ENCODE data around the gene ARPC3.
"Not testable (repeated sequence)": the region's sequence is repeated elsewhere in the genome, so short reads cannot be mapped to it uniquely, and the experiment has no call there.

Gene ARPC3

DNA sequence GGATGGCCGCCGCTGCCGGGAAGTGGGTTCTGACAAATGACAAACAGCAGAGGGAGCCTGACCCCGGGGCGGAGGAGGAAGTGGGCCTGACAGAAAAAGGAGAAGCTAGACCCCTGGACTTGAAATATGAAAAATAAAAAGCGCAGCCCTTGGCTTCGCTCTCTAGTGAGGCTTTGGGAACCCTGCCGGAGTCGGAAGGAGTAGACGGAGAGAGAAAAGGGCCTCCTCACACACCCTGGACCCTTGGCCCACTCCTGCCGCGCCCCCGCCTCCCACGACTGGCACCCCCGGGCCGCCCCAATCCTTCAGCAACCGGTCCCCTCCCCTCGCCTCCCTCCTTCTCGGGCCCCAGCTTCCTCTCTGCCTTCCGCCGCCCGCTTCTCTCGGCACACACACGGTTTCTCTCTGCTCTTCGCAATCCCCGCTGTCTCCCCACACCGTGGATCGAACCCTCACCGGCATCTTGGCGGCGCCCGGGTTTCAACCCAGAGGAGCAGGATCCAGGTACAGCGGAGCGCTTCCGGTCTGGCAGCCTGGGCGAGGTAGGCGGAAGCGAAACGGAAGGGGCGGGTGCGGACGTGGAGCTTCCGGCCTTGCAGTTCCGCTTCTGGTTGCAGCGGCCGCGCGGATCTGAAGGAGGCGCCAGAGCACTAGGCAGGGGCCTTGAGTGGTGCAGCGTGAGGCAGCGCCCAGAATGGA lies at the start of gene ARPC3:
ARPC3 (minus strand) TSS at position 539 of the 699 bp plus-strand sequence; CDS start at position 462, 77 bp downstream.
- DNase-seq (ENCODE audit: low spot score) = peak; percentile 94

DNA sequence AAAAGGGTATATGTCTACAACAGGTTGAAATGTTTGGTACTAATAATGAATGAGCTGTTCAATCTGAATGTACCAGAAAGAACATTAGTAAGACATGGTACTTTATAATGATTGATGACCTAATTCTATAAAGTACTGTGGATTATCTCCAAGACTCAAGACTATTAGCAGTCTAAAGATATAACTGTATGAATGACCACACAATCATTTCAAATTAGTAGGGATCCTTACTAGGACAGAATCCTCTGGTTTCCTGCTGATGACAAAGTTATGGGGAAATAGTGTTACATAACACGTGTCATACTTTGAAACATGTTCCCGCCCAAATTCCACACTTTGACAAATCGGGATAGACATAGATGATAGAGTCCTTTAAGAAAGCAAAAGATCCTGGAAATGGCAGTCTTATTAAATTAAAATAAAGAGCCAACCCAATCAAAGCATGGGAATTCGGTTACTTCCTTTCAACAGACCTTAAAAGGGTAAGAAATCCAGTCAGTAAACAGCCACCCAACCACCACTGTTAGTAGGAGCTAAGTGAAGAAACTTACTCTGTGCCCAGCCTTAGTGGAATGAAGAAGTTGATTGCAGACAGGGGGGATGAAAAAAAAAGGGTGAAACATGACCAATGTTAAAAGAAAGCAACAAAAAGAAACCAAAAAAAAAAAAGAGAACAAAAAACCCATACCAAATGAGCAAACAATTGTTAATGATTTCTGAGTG lies 49.0 kb upstream of the ARPC3 start:
- no peak for DNase-seq (ENCODE audit: low spot score)

DNA sequence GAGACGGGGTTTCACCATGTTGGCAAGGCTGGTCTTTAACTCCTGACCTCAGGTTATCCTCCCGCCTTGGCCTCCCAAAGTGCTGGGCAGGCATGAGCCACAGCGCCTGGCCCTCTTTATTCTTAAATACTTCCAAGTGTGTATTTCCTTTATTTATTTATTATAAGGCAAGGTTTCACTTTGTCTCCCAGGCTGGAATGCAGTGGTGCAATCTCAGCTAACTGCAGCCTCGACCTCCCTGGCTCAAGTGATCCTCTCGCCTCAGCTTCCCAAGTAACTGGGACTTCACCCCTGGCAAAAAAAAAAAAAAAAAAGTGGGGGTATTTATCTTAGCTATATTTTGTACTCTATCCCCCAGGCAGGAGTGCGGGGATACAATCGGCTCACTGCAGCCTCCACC lies 25.3 kb upstream of the ARPC3 start:
- DNase-seq (ENCODE audit: low spot score) = no peak

DNA sequence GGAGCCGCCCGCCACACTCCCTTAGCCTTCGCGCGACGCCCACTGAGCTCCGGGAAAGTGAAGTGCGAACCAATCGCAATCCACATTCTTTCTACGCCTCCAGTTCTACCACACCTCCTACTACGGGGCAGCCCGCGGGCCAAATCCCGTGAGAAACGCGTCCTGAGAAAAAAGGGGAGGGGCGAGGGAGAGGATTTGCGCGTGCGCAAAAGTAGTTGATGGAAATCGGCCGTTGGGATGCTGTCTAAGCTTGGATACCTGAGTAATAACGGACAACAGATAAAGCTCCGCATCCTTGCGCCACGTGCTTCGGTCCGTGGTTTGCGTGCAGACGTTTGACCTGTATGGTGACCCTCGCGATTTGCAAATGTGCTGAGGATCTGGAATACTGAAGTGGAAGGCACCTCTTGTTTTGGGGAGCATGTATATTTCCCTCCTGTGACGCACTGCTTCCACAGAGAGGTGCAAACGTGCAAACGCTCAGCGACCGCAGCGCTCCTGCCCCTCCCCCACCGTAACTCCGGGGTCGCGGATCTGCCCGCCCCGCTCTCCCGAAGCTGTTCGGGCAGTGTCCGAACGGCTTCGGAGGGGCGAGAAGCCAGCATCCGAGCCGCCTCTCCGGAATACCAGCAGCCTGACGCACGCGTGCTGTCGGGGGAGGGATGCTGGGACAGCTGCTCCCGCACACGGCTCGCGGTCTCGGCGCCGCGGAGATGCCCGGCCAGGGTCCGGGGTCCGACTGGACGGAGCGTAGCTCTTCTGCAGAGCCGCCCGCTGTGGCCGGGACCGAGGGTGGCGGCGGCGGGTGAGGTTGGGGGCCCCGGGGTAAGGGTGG lies 18.3 kb upstream of the ARPC3 start, which contains the start of the genes FAM216A and GPN3:
FAM216A (plus strand) TSS at position 632 of the 835 bp plus-strand sequence; CDS start at position 663, 31 bp downstream.
GPN3 (minus strand) TSS at position 44 of the 835 bp plus-strand sequence. CDS start 54 bp downstream, outside the sequence.
- DNase-seq (ENCODE audit: low spot score) = peak; percentile 96

DNA sequence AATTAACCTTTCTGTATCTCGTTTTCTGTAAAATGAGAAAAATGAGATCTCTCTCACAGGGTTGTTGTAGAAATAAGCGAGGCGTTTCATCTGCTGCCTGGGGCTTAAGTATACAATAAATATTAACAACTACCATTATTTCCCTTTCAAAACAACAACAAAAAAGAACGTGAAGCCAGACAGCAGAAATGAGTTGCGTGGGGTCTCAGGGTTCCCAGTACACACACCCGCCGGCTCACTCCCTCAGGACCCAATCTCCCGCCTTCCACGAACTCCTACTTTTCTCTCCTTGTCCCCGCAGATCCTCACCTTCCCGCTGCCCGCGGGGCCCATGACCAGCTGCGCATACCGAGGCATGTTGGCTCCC lies 17.7 kb upstream of the ARPC3 start:
- DNase-seq (ENCODE audit: low spot score) = no peak

DNA sequence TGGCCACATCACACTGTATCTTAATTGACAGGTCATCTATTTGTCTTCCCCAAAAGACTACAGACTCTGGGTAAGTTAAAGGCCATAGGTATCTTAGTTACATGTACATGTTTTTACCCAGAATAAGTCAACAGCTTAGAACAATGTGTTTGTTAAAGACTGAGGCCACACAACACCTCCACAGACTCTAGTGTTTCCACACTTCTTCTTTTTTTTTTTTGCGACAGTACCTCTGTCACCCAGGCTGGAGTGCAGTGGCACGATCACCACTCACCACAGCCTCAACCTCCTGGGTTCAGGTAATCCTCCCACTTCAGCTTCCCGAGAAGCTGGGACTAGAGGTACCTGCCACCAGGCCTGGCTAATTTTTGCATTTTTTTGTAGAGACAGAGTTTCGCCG lies 16.7 kb upstream of the ARPC3 start:
- no peak for DNase-seq (ENCODE audit: low spot score)

DNA sequence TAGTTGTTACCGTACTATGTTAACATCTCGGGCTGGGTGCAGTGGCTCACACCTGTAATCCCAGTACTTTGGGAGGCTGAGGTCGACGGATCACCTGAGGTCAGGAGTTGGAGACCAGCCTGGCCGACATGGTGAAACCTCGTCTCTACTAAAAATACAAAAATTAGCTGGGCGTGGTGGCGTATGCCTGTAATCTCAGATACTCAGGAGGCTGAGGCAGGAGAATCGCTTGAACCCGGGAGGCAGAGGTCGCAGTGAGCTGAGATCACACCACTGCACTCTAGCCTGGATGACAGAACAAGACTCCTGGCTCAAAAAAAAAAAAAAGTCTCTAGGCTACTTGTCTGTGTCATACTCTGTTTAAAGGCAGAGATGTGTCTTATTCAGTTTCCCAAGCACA lies 15.6 kb upstream of the ARPC3 start:
- DNase-seq (ENCODE audit: low spot score) = not testable (repeated sequence)

DNA sequence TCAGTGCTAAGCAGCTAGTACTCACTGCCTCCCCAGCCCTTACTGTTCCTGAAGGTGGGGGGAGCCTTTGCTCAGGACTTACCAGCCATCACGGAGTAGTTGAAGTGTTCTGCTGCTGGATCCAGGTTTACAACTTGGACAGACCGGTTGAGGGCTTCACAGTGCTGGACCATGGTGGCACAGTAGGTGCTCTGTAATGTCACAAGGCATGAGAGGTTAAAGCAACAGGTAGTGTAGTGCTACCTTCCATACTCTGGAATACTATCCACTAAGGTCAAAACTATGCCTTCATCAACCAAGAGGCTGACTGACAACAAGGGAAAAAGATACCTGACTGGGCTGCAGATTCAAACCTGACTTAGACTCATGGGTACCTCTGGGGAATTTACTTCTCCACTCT lies 14.9 kb upstream of the ARPC3 start:
- no peak for DNase-seq (ENCODE audit: low spot score)

DNA sequence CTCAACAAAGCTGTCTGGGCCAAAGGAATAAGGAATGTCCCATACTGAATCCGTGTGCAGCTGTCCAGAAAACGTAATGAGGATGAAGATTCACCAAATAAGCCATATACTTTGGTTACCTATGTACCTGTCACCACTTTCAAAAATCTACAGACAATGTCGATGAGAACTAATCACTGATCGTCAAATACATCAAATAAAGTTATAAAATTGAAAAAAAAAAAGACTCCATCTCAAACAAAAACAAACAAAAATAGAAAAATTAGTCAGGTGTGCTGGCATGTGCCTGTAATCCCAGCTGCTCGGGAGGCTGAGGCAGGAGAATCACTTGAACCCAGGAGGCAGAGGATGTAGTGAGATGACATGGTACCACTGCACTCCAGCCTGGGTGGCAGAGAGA lies 11.1 kb upstream of the ARPC3 start:
- DNase-seq (ENCODE audit: low spot score) = not testable (repeated sequence)

DNA sequence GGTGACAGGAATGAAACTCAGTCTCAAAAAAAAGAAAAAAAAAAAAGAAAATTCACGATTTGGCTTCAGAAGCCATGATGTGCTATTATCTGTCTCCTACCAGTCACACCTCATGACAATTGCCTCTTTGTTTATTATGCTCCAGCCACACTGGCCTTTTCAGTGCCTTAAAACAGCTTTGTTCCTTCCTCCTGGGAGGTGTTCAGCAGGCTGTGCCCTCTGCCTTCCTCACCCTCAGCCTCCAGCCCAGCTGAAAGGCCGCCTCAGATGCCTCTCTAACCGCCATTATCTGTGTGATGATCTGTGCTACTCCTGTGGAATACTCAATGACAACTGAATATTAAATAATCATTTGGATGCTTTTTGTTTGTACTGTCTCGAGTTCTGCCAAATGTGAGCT lies 8.6 kb upstream of the ARPC3 start:
- DNase-seq (ENCODE audit: low spot score) = no peak

DNA sequence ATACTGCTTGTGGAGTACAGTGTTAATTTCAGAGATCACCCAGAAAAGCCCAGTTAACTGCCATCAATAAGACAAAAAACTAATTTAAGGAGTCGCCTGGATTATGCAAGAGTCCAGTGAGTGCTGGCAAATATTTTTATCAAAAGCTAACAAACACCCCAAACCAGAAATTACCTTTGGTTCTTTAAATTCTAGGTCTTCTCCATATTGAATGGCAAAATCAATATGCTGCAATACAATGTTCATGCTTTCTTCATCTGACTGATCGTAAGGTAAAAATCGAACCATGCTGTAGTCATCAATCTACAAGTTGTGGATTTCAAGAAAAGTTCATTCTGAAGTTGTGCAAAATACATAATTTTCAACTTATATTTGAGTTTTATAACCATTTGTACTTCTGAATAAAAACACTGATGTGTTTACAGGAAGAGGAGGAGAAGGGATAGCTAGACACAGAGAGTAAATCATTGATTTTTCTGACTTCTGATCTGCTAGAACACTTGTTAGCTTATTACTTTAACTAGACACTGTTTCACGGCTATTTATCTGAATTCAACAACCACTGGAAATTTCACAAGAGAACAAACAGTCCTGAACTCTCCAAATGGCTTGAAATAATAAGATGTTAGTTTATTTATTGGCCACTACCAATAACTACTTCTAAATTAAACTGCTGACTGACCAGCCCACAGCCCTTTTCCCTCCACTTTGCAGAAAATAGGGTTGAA lies 3.6 kb upstream of the ARPC3 start:
- DNase-seq (ENCODE audit: low spot score) = no peak

DNA sequence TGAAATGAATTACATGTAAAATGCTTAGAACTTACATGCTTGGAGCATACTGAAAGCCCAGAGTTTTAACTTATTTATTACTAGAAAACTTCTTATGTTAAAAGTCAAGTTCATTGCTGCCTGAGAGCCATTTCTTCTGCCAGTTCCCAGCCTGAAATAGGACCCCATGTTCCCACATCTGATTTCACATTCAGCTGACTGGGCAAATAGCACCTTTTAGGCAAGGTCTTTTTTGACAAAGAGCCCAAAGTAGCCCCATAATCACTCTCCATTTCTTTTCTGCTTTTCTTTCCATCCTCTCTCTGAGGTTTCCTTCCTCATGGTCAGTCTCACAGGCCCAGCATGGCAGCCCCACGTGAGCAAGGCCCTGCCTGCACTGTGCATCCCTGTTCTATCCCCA lies 1.1 kb upstream of the ARPC3 start:
- DNase-seq (ENCODE audit: low spot score) = no peak

DNA sequence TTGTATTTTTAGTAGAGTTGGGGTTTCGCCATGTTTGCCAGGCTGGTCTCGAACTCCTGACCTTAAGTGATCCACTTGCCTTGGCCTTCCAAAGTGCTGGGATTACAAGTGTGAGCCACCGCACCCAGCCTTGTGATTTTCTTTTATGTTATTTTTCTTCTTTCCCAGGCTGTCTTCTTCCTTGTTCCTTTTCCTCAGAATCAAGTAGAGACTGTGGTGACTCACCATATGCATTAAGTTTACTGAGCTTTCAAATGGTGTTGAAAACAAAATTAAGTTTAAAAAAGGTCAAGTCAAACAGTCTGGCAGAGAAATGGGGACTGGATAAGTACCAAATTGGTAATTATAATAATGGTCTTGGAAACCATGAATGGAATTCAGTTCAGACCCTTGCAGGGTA lies 5.7 kb downstream of the ARPC3 start:
- DNase-seq (ENCODE audit: low spot score) = no peak

DNA sequence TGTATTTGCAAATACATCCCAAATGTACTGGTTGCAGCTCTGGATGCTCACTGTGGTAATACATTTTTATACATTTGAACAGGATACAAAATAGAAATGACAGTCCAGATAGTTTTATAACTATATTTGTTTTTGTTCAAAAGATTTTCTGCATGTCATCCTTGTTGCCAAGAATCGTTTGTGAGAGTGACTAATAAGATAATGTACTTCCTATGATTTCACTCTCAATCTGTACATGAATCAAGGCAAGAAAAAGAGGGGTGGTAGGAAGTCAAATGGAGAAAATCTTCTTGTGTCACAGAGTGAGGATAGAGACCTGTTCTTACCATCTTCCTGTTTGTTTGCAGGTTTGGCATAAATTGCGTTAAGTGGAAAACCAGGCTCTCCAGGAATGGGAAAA lies 13.9 kb downstream of the ARPC3 start:
- no peak for DNase-seq (ENCODE audit: low spot score)

DNA sequence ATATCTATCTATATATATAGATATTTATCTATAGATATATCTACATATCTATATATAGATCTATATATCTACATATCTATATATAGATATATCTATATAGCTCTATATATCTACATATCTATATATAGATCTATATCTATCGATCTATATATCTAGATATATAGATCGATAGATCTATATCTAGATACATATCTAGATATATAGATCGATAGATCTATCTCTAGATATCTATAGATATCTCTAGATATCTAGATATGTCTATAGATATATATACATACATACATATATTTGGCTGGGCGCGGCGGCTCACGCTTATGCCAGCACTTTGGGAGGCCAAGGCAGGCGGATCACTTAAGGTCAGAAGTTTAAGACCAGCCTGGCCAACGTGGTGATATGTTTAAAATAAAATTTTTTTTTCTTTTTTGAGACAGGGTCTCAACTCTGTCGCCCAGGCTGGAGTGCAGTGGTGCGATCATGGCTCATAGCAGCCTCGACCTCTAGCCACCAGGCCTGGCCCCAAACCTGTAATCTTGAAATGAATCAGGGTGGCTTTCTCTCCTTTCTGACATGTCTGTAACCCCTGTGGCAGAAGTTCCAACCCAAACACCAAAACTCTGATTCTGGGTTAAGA lies 18.1 kb downstream of the ARPC3 start:
- no peak for DNase-seq (ENCODE audit: low spot score)

DNA sequence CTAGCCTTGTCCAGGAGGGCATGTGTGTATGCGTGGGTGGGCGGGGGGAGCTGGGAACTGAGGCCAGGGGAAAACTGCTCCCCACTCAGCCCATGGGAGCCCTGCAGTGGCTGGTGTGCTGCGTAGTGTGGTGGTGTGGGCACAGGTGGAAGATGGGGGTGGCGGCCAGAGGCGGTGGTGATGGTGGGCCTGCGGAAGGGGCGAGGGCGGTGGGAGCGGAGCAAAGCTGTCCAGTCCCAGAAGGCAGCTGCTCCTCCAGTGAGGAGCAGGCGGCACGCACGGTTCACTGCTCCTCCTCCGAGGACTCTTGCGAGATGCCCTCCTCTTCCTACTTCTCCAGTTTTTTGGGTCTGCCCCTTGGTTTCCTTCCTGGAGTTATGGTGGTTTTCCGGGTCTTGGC lies 20.5 kb downstream of the ARPC3 start:
- not testable (repeated sequence) for DNase-seq (ENCODE audit: low spot score)

DNA sequence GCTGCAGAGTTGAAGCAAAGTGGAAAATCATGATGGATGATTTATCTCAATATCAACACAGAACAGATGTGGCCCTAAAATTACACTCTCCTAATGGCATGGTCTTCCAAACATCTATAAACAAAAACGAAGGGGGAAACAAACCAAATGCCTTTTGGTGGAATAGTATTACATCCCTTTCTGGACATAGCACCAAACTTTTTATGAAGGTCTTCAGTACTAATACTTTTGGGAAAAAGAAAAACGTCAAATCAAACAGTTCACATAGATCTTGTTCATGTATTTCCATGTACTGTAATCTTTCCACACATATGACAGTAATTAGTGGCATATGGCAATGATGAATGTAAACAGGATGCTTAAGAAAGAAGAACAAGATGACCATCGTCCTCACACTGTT lies 23.7 kb downstream of the ARPC3 start:
- no peak for DNase-seq (ENCODE audit: low spot score)

DNA sequence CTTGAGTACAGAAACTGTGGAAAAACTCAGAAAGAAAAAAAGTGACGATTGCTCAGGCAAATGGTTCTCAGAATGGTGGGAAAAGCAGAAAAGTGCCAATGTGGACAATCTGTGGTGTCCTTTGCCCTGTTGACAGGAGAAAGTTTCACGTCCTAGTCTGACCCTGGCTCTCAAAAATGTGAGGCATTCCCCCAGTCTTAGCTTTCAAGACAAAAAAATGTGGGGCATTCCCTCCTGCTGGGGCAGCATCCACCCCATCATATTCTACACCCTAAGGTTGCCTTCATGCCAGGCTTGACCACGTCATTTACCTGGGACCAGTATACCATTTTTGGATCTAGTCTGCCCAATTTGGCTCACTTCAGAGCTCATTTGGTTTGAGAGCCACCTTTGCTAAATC lies 25.9 kb downstream of the ARPC3 start:
- DNase-seq (ENCODE audit: low spot score) = no peak

DNA sequence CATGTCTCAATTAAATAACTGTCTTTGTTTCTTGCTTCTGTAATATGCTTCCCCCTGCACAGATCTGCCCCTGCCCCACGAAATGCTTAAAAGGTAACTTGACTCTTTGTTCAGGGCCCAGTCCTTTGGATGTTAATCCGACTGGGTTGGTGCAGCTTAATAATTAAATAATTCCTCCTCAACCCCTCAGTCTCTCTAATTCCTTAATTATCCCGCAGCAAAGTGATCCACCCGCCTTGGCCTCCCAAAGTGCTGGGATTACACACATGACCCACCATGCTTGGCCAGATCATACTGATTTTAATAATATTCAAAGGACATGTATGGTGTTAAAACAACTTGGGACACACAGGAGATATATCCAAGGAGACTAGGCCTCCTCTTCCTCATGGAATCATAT lies 28.4 kb downstream of the ARPC3 start:
- DNase-seq (ENCODE audit: low spot score) = no peak

DNA sequence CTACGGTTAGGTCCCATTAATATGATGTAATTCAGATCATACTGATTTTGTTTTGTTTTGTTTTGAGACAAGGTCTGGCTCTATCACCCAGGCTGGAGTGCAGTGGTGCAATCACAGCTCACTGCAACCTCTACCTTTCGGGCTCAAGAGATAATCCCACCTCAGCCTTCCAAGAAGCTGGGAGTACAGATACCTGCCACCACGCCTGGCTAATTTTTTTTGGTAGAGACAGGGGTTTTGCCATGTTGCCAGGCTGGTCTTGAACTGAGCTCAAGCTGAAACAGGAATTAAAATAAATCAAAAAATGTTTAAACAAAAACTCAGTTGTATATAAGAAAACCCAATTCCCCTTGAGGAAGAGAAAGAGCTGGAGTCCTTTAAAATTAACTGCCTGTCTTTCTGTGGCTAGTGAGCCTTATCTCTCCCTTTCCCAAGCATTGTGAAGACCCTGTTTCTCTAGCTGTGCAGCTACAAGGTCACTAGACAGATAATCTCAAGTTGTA lies 28.9 kb downstream of the ARPC3 start:
- DNase-seq (ENCODE audit: low spot score) = no peak

DNA sequence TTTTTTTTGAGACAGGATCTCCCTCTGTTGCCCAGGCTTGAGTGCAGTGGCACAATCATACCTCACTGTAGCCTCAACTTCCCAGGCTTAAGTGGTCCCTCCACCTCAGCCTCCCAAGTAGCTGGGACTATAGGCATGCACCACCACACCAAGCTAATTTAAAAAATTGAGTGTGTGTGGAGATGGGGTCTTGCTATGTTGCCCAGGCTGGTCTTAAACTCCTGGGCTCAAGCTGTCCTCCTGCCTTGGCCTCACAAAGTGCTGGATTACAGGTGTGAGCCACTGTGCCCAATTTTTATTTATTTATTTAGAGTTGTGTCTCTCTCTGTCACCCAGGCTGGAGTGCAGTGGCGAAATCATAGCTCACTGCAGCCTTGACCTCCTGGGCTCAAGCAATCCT lies 29.5 kb downstream of the ARPC3 start:
- not testable (repeated sequence) for DNase-seq (ENCODE audit: low spot score)
